Subcutaneous adipose tissue (tissue), 4 donors: Measurements from ENCODE around the gene COX6A1. TPM values are rescaled to one million over a fixed set of nuclear protein-coding genes. Genes with fewer than 3 reads are reported as not detected.

Experiments used
- CTCF ChIP-seq: fragments of 450-650 bp; IDR thresholded peaks from one replicate; pipeline ENCODE4 v1.5.1; 2016; ENCODE audit warnings: low read depth, mild to moderate bottlenecking, control low read depth, antibody characterized with exemption, moderate library complexity
- total RNA-seq, 4 donors: library from RNA; depleted of rRNA; stranded (reverse); fragments of >200 nt; gene quantifications; one replicate each; pipeline ENCODE4 v1.1.0, GENCODE V29; 2016

The COX6A1 gene
- 100 to 1,000 TPM; 514 to 710 (median 569) TPM for total RNA-seq

- no peak for TF ChIP-seq CTCF
Observed at GRCh38 chr12:120437735-120438494, at the start of gene COX6A1. Gene COX6A1 (plus strand): TSS chr12:120438113. CDS start chr12:120438127, 14 bp downstream.

- no peak for TF ChIP-seq CTCF
Observed at GRCh38 chr12:120388691-120389481, 49.0 kb upstream of the COX6A1 start.

- TF ChIP-seq CTCF = no peak
Observed at GRCh38 chr12:120390540-120391120, 47.3 kb upstream of the COX6A1 start.

- TF ChIP-seq CTCF = no peak
Observed at GRCh38 chr12:120394483-120395367, 43.2 kb upstream of the COX6A1 start.

- no peak for TF ChIP-seq CTCF
Observed at GRCh38 chr12:120397824-120398540, 39.9 kb upstream of the COX6A1 start.

- TF ChIP-seq CTCF = no peak
Observed at GRCh38 chr12:120399531-120399930, 38.4 kb upstream of the COX6A1 start.
